Measurements from ENCODE around the gene DRD3. TPM values are rescaled to one million over a fixed set of nuclear protein-coding genes. Genes with fewer than 3 reads are reported as not detected.

The DRD3 gene
- total and polyA plus RNA-seq, 2 of the 8 experiments (the other 6 are each of a cell fraction or from before 2014, with no cell fraction given) = 0.32 to 1.3 TPM

GRCh38 chr3:114128826-114129225 lies 50.0 kb downstream of the DRD3 start:
- DNase-seq (ENCODE audit: low read depth in 1 of 2, low spot score in 2 of 2) (no peak), FAIRE-seq (no peak)
- Histone ChIP-seq H2BK12ac (ENCODE audit: low read depth, low read length) (no peak overlapping the region), H4K8ac (ENCODE audit: extremely low read depth, insufficient read depth, low read length) (no peak overlapping the region), H3K4me2 (ENCODE audit: insufficient read depth in 1 of 2, low read depth in 2 of 2, low read length in 2 of 2) (no peak overlapping the region), H3K23me2 (ENCODE audit: low read depth, low read length) (no peaks in the 10 kb centered on the region), H2BK5ac (ENCODE audit: low read depth, low read length) (no peak overlapping the region), H3K14ac (ENCODE audit: insufficient read length) (no peak overlapping the region), H4K20me1 (replicated peaks in 1 of 2; ENCODE audit: control insufficient read depth in 1 of 2, insufficient read depth in 2 of 2, low read length in 2 of 2) (no peaks in the 10 kb centered on the region), H3K4me1 (replicated peaks in 1 of 4; ENCODE audit: control insufficient read depth in 3 of 4, insufficient read depth in 4 of 4, low read length in 3 of 4) (no peaks in the 10 kb centered on the region), H3K23ac (ENCODE audit: insufficient read length) (no peak overlapping the region), H3K56ac (replicated peaks; ENCODE audit: insufficient read length, low read depth, low read length) (no peak overlapping the region), H2AFZ (ENCODE audit: low read length) (no peak overlapping the region), H3K36me3 (ENCODE audit: control insufficient read depth in 2 of 4, insufficient read depth in 4 of 4, low read length in 3 of 4) (no peaks in the 10 kb centered on the region), H3K27ac (ENCODE audit: low read depth, low read length) (no peak overlapping the region), H3K9me3 (ENCODE audit: insufficient read depth in 2 of 2, low read depth in 1 of 2, low read length in 1 of 2) (no peaks in the 10 kb centered on the region), H2BK20ac (ENCODE audit: low read length) (no peak overlapping the region), H3K79me1 (ENCODE audit: low read depth, low read length) (no peaks in the 10 kb centered on the region), H3K9ac (replicated peaks in 1 of 4; ENCODE audit: extremely low read depth in 1 of 4, low read depth in 3 of 4, low read length in 3 of 4) (no peak overlapping the region), H2BK120ac (replicated peaks; ENCODE audit: low read depth, low read length) (no peak overlapping the region), H4K91ac (replicated peaks; ENCODE audit: insufficient read length, low read length) (no peak overlapping the region), H3K27me3 (replicated peaks in 1 of 4; ENCODE audit: control insufficient read depth in 3 of 4, extremely low read depth in 1 of 4, insufficient read depth in 3 of 4, low read length in 3 of 4) (no peaks in the 10 kb centered on the region), H4K5ac (ENCODE audit: insufficient read length, low read depth, low read length) (no peak overlapping the region), H3K79me2 (ENCODE audit: control insufficient read depth in 1 of 2, insufficient read depth in 2 of 2, low read length in 2 of 2) (no peaks in the 10 kb centered on the region), H3K18ac (ENCODE audit: extremely low read depth, low read length) (no peak overlapping the region), H3K4me3 (ENCODE audit: extremely low read depth in 1 of 4, insufficient read depth in 2 of 4, low read depth in 3 of 4, low read length in 4 of 4) (no peak overlapping the region), H2AK5ac (ENCODE audit: low read depth, low read length) (no peak overlapping the region), H3K4ac (replicated peaks; ENCODE audit: insufficient read length, low read depth, low read length) (no peak overlapping the region), H2BK15ac (ENCODE audit: low read length) (no peak overlapping the region)
- 91% methylated on average over 8 of the region's 8 CpGs; no CpG with 5 or more reads in 1 of the 2 experiments for WGBS, 2 experiments (ENCODE audit: extremely low coverage in 1 of 2, insufficient coverage in 1 of 2, insufficient read length in 1 of 2, insufficient replicate concordance in 2 of 2, low coverage in 1 of 2, low lambda C conversion rate in 2 of 2, missing lambda C conversion rate in 1 of 2)
- TF ChIP-seq RAD21 (IDR thresholded peaks at IDR 0.05 in 1 of 2, conservative IDR thresholded peaks at IDR 0.05 in 1 of 2; ENCODE audit: low read depth in 2 of 2, low read length in 2 of 2) (no peak), NANOG (IDR thresholded peaks at IDR 0.05; ENCODE audit: insufficient read depth, low read depth, low read length, poor library complexity, severe bottlenecking) (no peak), POLR2A (IDR thresholded peaks at IDR 0.05; ENCODE audit: control extremely low read depth in 1 of 2, low read depth in 2 of 2, low read length in 2 of 2) (no peak), RFX5 (IDR thresholded peaks at IDR 0.05; ENCODE audit: borderline replicate concordance, low read depth, low read length) (no peak), JUND (IDR thresholded peaks at IDR 0.05; ENCODE audit: low read length) (no peak), MAX (IDR thresholded peaks at IDR 0.05) (no peak), KDM1A (IDR thresholded peaks at IDR 0.05; ENCODE audit: borderline replicate concordance, low read length) (no peak), FOSL1 (IDR thresholded peaks at IDR 0.05; ENCODE audit: insufficient read depth, low read depth, low read length) (no peak), SRF (IDR thresholded peaks at IDR 0.05; ENCODE audit: low read depth, low read length) (no peak), POU5F1 (IDR thresholded peaks at IDR 0.05; ENCODE audit: low read depth, low read length) (no peak)
- ChIA-PET CTCF (ENCODE audit: partially characterized antibody) (interaction anchor here (0.6 to 0.8 kb wide), 4 partner anchors 30 to 1005 kb away, joined by 3 read pairs; no protein-coding TSS in a partner anchor), POLR2A (ENCODE audit: partially characterized antibody) (no interaction called here)
